ENCODE measurements around the gene PCGF6.

DNA sequence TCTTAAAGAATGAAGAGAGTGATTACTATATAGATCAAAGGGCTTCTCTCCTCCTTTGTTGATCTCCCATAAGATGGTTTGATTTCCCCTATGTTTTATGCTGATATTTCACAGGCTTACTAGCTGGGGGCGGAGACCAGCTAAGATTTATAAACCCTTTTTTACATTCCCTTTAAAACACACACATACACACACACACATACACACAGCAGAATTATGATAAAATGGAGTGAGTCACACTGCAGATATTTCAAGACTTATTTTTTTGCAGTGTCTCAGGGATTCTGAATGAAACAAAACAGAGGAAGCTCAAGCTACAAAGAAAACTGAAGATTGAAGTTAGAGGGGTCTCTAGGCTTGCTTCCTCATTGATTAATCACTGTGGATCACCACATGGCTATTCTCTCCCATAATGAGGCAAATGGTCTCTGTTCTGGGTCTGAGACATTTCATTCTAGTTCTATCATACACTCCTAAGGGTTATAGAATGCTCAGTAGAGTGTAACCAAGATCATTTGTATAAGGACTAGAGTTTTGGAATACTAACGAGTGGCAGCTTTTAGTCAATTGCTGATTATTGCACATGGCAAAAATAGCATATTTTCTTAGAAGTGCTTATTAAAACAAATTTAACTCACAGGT lies 55.4 kb downstream of the PCGF6 start:
- TF ChIP-seq, protein P1, sequence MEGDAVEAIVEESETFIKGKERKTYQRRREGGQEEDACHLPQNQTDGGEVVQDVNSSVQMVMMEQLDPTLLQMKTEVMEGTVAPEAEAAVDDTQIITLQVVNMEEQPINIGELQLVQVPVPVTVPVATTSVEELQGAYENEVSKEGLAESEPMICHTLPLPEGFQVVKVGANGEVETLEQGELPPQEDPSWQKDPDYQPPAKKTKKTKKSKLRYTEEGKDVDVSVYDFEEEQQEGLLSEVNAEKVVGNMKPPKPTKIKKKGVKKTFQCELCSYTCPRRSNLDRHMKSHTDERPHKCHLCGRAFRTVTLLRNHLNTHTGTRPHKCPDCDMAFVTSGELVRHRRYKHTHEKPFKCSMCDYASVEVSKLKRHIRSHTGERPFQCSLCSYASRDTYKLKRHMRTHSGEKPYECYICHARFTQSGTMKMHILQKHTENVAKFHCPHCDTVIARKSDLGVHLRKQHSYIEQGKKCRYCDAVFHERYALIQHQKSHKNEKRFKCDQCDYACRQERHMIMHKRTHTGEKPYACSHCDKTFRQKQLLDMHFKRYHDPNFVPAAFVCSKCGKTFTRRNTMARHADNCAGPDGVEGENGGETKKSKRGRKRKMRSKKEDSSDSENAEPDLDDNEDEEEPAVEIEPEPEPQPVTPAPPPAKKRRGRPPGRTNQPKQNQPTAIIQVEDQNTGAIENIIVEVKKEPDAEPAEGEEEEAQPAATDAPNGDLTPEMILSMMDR (IDR thresholded peaks at IDR 0.05; ENCODE audit: poor library complexity): no peak
- no peak for TF ChIP-seq EZH2 (IDR thresholded peaks at IDR 0.05; ENCODE audit: borderline replicate concordance)
